Measurements from ENCODE around the gene SEPTIN1.
"Not testable (repeated sequence)": the region's sequence is repeated elsewhere in the genome, so short reads cannot be mapped to it uniquely, and the experiment has no call there.

SEPTIN1 gene

GRCh38 chr16:30341971-30342370 is 40.4 kb downstream of the SEPTIN1 start:
- H2AFZ ChIP-seq (ENCODE audit: low read length); H3K9me2 ChIP-seq (ENCODE audit: low read depth, low read length); H4K20me1 ChIP-seq (ENCODE audit: insufficient read depth, low read length); H3K36me3 ChIP-seq (ENCODE audit: insufficient read depth, low read length); H3K9me3 ChIP-seq (ENCODE audit: low read length); H3F3A ChIP-seq (ENCODE audit: insufficient read depth, low read length); H3K79me2 ChIP-seq (ENCODE audit: insufficient read depth, low read length); H3K27me3 ChIP-seq (ENCODE audit: insufficient read depth, low read length): not testable (repeated sequence)
- Histone ChIP-seq H3K4me2 (ENCODE audit: low read length) (peak overlapping the region; percentile 85), H3K4me3 (ENCODE audit: low read depth, low read length, poor library complexity, severe bottlenecking) (peak overlapping the region; percentile 70), H3K27ac (ENCODE audit: low read depth, low read length, poor library complexity, severe bottlenecking) (peak overlapping the region; percentile 96), H3K9ac (ENCODE audit: low read length) (peak overlapping the region; percentile 85), H3K4me1 (ENCODE audit: insufficient read depth, low read length, severe bottlenecking) (peaks cover 82% of the 10 kb centered on the region)
- TF ChIP-seq CTCF (IDR thresholded peaks at IDR 0.05; ENCODE audit: low read length): peak; percentile 45

GRCh38 chr16:30340621-30341020 is 41.7 kb downstream of the SEPTIN1 start:
- no peaks in the 10 kb centered on the region for H3K79me2 ChIP-seq (ENCODE audit: insufficient read depth, low read length)
- peak overlapping the region; percentile 70 for H3K4me3 ChIP-seq (ENCODE audit: low read depth, low read length, poor library complexity, severe bottlenecking)
- no peaks in the 10 kb centered on the region for H3K9me3 ChIP-seq (ENCODE audit: low read length)
- no peak overlapping the region for H2AFZ ChIP-seq (ENCODE audit: low read length)
- peak overlapping the region; percentile 46 for H3K4me2 ChIP-seq (ENCODE audit: low read length)
- no peak overlapping the region for H3K9ac ChIP-seq (ENCODE audit: low read length)
- no peaks in the 10 kb centered on the region for H4K20me1 ChIP-seq (ENCODE audit: insufficient read depth, low read length)
- no peaks in the 10 kb centered on the region for H3F3A ChIP-seq (ENCODE audit: insufficient read depth, low read length)
- no peak for TF ChIP-seq EZH2 (IDR thresholded peaks at IDR 0.05; ENCODE audit: borderline replicate concordance, low read length)
- no peak for TF ChIP-seq CTCF (IDR thresholded peaks at IDR 0.05; ENCODE audit: low read length)
- H3K4me1 ChIP-seq (ENCODE audit: insufficient read depth, low read length, severe bottlenecking): peaks cover 86% of the 10 kb centered on the region
- no peaks in the 10 kb centered on the region for H3K9me2 ChIP-seq (ENCODE audit: low read depth, low read length)
- no peaks in the 10 kb centered on the region for H3K27me3 ChIP-seq (ENCODE audit: insufficient read depth, low read length)
- H3K27ac ChIP-seq (ENCODE audit: low read depth, low read length, poor library complexity, severe bottlenecking): peak overlapping the region; percentile 96
- peaks cover 6% of the 10 kb centered on the region; the same call in 1 of the 2 replicates for H3K36me3 ChIP-seq (ENCODE audit: insufficient read depth, low read length)

- H3K4me1 ChIP-seq (ENCODE audit: insufficient read depth, low read length, severe bottlenecking): peaks cover 73% of the 10 kb centered on the region
- not testable (repeated sequence) for H3K9me2 ChIP-seq (ENCODE audit: low read depth, low read length); H3K4me3 ChIP-seq (ENCODE audit: low read depth, low read length, poor library complexity, severe bottlenecking); H3F3A ChIP-seq (ENCODE audit: insufficient read depth, low read length); H3K9ac ChIP-seq (ENCODE audit: low read length); H3K4me2 ChIP-seq (ENCODE audit: low read length); H3K36me3 ChIP-seq (ENCODE audit: insufficient read depth, low read length); H2AFZ ChIP-seq (ENCODE audit: low read length); H3K79me2 ChIP-seq (ENCODE audit: insufficient read depth, low read length); H4K20me1 ChIP-seq (ENCODE audit: insufficient read depth, low read length); H3K27me3 ChIP-seq (ENCODE audit: insufficient read depth, low read length); H3K9me3 ChIP-seq (ENCODE audit: low read length)
- H3K27ac ChIP-seq (ENCODE audit: low read depth, low read length, poor library complexity, severe bottlenecking): peak overlapping the region; percentile 96
These were observed 43.6 kb downstream of the SEPTIN1 start for GRCh38 chr16:30338715-30339114.

- H3K9ac ChIP-seq (ENCODE audit: low read length); H3K27me3 ChIP-seq (ENCODE audit: insufficient read depth, low read length); H4K20me1 ChIP-seq (ENCODE audit: insufficient read depth, low read length); H3K4me3 ChIP-seq (ENCODE audit: low read depth, low read length, poor library complexity, severe bottlenecking); H3K9me2 ChIP-seq (ENCODE audit: low read depth, low read length); H3K9me3 ChIP-seq (ENCODE audit: low read length); H3K79me2 ChIP-seq (ENCODE audit: insufficient read depth, low read length); H2AFZ ChIP-seq (ENCODE audit: low read length); H3K36me3 ChIP-seq (ENCODE audit: insufficient read depth, low read length); H3F3A ChIP-seq (ENCODE audit: insufficient read depth, low read length): not testable (repeated sequence)
- peaks cover 66% of the 10 kb centered on the region for H3K4me1 ChIP-seq (ENCODE audit: insufficient read depth, low read length, severe bottlenecking)
- peak overlapping the region; percentile 18; the same call in 1 of the 2 replicates for H3K4me2 ChIP-seq (ENCODE audit: low read length)
- peak overlapping the region; percentile 96 for H3K27ac ChIP-seq (ENCODE audit: low read depth, low read length, poor library complexity, severe bottlenecking)
These were observed 44.4 kb downstream of the SEPTIN1 start for GRCh38 chr16:30337964-30338357.

Measured in OCI-LY1 (cell line).